Left cardiac atrium (tissue), 4 donors: Measurements from ENCODE around the gene KLK7. TPM values are rescaled to one million over a fixed set of nuclear protein-coding genes. Genes with fewer than 3 reads are reported as not detected.

ENCODE experiments used
- ATAC-seq, 2 donors: fragments of 200-7000 bp; cut with Tn5 transposase; one replicate each; pipeline ENCODE4 v1.9.1; 2020; ENCODE audit warnings: mild to moderate bottlenecking in 2 of 2, moderate library complexity in 2 of 2
- DNase-seq: peaks from one replicate; pipeline ENCODE4 v3.0.0-alpha.2; 2020
- intact Hi-C, 2 donors: fragments of 100-400 bp; cut with DNase I; formaldehyde crosslinking; loops; one replicate each; pipeline versions ENCODE4 v1.14.1 to v1.15.1; 2022 to 2023
- long read RNA-seq: library from polyadenylated mRNA; unstranded; transcript quantifications from one replicate; pipeline ENCODE4 v2.0.0, GENCODE V29; 2021
- total RNA-seq, 2 donors: library from RNA; stranded (reverse); fragmentation: NEBNext Ultra II Directional; extraction: Animal tissue kit (Norgen Biotek cat#: 25700); gene quantifications; one replicate each; pipeline ENCODE4 v1.2.1, GENCODE V29; 2021
- donor health status: DM: no; HTN: yes; CAD: no.
- donor health status: DM: no; HTN: yes; CAD: no; lungs with severe emphysema.
- donor health status: DM: yes; HTN: yes; CAD: no.
- donor health status: Dilated cardiomyopathy.

The KLK7 gene
- under 1 TPM in 1 of 2 donors, not detected in 1; 0.16 TPM for total RNA-seq
- long read RNA-seq, result 0 reads

DNA sequence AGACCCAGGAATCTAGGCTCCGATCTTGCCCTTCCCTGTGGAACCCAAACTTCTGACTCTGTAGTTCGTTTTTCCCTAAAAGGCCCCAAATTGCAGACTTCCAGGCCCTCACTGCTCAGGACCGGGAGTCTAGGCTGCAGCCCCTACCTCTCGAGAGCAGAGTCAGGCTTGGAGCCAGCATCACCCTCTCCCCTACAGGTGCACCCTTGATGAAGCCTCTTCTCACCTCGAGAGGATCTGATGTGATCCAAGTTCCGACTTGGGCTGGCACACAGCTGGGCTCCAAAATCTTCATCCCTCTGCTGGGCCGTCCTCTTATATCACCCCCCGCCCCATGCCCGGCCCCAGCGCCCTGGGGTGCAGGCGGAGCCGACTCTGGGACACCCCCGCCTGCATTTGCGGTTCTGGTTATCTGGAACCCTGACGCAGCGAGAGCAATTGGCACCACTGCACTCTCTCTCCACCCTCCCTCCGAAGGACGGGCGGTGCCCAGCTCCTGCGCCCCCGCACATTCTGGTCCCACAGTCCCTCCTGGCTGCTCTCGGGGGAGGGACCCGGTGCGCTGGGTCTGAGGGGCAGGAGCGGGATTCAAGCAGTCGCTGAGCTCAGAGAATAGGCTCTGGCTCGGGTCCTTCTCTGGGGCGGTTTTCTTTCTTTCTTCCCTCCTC, at the start of gene KLK7:
KLK7 (minus strand) TSS at position 293 of the 668 bp plus-strand sequence. CDS start 1,518 bp downstream, outside the sequence.
- ATAC-seq, result peak in 1 of 2 donors; percentile 69
- DNase-seq, result no peak
- intact Hi-C loops, result no loop called here

DNA sequence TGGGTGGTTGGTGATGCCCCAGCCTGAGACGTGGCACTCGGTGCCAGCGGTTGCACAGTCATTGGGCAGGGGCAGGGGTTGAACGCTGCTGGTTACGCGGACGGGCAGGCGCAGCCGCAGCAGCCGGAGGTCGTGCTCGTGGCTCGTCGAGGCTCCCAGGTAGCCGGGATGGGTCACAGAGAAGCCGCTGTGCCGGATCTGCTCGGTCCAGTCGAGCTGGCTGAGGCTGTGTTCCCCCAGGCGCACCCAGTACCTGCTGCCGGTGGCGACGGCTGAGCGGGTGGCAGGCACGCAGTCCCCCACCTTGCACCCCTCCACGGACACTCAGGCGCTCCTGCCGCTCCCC, 48.1 kb upstream of the KLK7 start:
- intact Hi-C loops, result no loop called here
- ATAC-seq, result no peak
- DNase-seq, result no peak

DNA sequence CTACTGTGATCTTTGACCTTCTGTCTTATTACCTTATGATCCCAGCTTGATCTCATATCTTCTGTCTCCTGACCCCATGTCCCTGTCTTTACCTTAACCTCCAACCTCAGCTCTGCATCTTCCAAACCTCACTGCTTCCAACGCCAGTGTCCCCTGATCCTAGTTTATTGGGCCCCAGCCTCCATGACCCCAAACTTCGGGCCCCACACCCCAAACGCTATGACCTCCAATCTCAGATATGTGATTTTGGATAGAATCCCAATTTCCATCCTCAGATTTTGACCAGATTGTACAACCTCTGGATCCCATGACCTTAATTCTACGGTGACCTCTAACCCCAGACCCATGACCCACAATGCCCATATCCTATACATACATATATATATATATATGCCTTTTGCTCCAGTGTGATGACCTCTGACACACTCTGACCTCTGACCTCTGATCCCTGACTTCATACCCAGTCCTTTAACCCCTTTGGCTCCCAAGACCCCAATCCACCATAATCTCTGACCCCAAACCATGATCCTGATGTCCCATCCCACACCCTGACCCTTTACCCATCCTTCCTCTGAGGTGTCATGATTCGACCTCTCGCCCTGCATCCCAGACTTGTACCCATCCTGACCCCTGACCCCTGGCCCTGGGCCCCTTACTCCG, 47.6 kb upstream of the KLK7 start:
- no peak for ATAC-seq
- intact Hi-C loops, result no loop called here
- DNase-seq, result no peak

DNA sequence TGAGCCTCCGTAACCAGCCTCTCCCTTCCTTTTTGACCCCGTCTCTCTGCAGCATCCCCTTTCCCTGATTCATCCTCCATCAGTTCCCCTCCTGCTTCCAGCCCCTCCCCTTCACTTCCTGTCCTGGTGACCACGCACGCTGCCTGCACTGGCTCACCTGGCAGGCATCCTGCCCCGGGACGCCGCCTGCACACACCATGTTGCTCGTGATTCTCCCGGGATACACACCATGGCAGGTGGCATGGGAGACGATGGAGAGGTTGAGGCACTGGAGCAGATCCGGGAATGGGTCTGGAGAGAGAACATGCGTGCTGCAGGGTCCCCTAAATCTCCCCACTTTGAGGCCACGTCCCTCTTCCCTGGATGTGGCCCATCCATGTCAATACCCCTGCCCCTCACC, 46.9 kb upstream of the KLK7 start:
- DNase-seq (no peak), ATAC-seq (no peak)
- intact Hi-C loops, result no loop called here

DNA sequence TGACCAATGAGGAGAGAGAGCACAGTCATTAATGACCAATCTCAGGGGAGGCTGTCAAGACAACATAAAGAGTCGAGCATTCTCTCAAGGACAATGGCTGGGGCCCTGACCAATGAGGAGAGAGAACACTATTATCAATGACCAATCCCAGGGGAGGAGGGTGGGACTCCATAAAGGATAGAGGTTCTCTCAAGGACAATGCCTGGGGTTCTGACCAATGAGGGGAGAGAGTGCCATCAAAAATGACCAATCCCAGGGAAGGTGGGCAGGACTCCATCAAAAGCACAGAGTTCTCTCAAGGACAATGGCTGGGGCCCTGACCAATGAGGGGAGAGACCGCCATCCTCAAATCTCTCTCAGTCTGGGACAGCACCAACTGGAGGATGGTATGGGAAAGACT, 46.0 kb upstream of the KLK7 start:
- ATAC-seq (no peak), DNase-seq (no peak)
- intact Hi-C loops, result no loop called here

DNA sequence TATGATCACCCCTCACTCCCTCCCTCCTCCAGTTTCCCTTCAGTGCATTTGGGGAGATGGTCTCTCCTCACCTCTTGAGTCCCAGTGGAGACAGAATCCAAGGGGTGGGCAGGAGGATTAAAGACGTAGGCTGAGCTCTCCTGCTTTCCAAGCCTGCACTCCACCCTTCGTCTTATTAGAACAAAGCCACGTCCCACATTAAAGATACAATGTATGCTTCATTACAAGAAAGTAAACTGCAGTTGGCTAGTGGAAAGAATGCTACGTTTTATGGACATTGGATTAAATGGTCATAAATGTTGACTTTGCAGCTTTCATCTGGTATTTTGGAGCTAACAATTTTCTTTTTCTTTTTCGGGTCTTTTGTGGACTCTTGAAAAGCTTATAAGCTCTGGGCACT, 44.2 kb upstream of the KLK7 start:
- intact Hi-C loops, result no loop called here
- no peak for DNase-seq

DNA sequence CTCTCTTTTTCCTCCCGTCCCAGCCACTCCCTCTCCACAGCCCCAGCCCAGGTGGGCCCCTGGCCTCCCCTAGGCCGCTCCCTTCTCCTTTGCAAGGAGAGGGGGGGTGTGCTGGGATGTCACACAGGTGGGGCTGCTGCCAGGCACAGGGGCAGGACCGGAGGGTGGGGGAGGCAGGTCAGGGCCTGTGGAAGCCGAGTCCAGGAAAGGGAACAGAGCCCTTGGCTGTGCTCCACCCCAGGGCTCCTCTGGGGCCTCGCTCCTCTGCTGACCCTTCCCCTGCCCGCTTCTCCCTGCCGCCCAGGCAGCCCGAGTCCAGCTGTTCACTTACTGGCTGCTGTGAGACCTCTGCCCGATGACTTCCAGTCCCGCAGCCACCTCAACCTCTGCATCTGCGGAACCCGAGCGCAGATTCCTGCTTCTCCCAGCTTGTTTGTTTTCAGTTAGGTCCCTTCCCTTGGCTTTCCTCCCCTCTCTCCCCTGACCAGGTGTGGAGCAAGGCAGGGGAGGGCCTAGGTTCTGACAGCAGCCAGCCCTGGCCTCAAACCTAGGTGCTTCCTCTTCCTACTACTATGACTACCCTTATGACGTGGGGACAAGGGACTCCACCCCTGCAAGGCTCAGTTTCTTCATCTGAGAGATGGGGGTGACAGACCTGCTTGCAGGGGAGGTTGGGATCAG, 43.5 kb upstream of the KLK7 start:
- DNase-seq, result no peak
- ATAC-seq, result peak in 1 of 2 donors; percentile 24
- intact Hi-C loops, result no loop called here

More for the DNA sequence above, 44.2 kb upstream of the KLK7 start:
- ATAC-seq, result no peak

DNA sequence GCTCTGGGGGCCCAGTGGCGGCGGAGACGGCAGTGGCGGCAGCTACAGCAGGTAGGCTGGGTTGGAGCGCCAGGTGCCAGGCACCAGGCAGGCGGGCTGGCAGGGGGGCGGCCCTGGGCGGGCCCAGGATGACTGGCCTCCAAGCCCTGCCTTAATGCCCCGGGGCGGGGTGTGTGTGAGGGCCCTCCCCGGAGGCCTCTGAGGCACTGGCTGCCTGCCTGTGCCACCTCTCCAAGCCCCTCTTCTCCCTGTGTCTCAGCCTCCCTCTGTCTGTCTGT, 42.8 kb upstream of the KLK7 start, which contains the start of gene KLK11:
KLK11 (minus strand) TSS at position 63 of the 278 bp plus-strand sequence. CDS start 985 bp downstream, outside the sequence.
- peak; percentile 81 to 96 for ATAC-seq
- peak; percentile 40 for DNase-seq
- intact Hi-C loops, result no loop called here

DNA sequence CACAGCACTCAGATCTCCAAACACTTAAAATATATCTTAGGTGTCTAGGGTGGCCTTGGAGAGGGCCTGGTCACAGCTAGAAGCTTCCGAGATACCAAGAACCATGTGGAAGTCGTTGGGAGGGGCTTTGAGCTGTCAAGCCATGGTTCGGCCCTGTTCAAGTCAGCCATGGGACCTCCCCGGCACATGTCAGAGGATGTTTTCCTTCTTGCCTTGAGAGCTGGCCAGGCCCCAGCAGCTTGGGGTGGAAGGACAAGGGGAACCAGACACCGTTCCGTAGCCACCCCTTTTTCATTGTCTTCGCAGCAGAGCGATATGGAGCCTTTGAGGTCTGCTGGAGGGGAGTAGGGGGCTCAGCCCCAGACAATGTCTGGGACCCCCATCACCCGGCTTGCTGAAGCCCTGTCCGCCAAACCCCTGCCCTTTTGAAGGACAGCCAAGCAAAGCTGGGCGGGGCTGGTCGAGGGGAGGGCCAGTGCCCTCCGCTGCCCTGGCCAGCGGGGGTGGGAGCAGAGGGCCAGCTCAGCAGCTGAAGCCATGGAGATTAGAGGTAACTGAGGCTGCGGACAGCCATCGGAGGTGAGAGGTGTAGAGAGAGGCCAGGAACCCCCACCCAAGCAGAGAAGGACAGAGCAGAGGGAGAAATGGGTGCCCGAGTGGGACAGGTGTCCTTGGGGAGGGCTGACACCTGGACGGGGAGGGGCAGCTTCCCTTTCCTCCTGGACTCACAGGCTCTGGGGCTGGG, 42.3 kb upstream of the KLK7 start:
- peak; percentile 51 for DNase-seq
- intact Hi-C loops, result no loop called here
- peak; percentile 45 to 78 for ATAC-seq

DNA sequence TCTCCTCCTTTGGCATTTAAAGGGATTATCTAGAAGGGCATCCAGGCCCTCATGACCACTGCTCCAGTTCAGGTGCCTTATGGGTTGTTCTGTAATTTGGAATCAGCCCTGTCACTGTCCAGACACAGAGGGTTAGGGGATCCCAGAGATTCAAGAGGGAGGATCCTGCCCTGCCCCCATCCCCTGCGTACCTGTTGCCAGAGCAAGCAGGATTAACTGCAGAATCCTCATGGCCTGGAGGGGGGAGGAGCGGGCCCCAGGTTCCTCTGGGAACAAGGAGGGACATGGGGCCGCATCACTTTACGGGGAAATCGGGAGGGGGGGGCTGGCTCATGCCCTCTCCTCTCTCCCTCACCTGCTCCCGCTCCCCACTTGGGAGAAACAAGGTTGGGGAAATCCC, 41.7 kb upstream of the KLK7 start:
- intact Hi-C loops, result no loop called here

DNA sequence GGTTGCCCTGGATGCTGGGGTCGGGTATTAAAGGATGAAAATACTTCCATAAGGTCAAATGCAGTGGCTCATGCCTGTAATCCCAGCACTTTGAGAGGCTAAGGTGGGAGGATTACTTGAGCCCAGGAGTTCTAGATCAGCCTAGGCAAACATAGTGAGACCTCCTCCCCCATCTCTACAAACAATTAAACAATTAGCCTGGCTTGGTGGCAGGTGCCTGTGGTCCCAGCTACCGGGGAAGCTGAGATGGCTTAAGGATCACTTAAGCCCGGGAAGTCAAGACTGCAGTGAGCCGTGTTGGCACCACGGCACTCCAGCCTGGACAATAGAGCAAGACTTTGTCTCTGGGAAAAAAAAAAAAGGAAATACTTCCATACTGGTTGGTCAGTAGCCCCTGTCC, 41.2 kb upstream of the KLK7 start:
- intact Hi-C loops, result loop anchor here (5.0 kb wide), 3 partner anchors 72 to 147 kb away; no protein-coding TSS in a partner anchor
- no peak for ATAC-seq
- no peak for DNase-seq

More for the DNA sequence above, 41.7 kb upstream of the KLK7 start:
- ATAC-seq, result no peak
- no peak for DNase-seq

DNA sequence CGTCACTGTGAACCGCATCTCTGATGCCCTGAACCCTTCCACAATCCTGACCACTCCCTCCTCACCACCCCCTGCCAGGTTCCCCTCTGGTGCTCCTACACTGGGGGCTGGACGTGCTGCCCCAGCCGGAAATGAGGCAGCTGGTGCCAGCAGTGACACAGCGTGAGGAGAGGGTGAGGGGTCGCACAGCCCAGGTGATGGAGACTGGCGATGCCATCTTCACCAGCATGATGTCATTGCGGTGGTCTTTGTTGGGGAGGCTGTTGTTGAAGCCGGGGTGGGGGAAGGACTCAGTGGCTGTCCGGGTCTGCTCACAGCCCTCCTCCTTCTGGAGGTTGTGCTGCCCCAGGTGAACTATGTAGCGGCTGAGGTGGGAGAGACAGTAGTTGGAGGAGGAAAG, 40.2 kb upstream of the KLK7 start:
- ATAC-seq, result no peak
- intact Hi-C loops, result loop anchor here (5.0 kb wide), 3 partner anchors 73 to 148 kb away; no protein-coding TSS in a partner anchor
- no peak for DNase-seq

DNA sequence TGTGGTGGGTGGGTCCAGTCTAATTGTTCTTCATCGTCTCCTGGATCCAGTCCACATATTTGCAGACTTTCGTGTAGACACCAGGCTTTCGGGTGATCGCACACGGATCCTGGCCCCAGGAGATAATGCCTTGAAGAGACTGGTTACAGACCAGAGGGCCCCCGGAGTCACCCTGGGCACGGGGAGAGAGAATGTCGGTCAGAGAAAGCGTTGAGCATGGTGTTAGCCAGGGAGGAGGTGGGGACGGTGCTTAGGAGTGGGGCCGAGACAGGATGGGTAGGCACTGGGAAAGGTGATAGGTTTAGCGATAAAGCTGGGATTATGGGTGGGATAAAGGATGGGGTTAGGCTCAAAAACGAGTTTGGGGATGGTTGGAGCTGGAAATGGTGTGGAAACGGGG, 38.8 kb upstream of the KLK7 start:
- ATAC-seq, result no peak
- no peak for DNase-seq
- intact Hi-C loops, result loop anchor here (5.0 kb wide), 3 partner anchors 75 to 150 kb away; no protein-coding TSS in a partner anchor

DNA sequence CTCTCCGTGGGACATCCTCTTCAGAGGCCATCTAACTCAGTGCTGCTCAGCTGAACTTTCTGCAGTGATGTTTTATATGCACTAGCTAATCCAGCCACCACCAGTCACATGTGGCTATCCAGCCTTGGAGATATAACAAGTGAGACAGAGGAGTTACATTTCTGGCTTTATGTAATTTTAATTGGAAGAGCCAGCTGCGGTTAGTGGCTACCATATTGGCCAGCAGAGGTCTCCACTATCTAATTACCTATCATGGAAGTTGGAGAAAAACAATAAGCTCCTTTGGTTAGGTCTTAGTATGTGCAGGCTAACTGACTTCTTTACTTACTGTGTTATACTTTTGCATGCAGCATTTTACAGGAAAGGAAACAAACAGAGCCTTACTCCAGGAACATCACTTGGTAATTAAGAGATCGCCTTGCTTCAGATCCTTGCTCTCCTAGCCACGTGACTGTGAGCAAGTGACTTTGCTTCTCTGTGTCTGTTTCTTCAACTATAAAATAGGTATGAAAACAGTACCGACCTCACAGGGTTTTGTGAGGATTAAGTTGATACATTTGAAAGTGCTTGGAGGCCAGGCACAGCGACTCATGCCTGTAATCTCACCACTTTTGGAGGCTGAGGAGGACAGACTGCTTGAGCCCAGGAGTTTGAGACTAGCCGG, 37.4 kb upstream of the KLK7 start:
- intact Hi-C loops, result loop anchor here (1.0 to 5.0 kb wide), 4 partner anchors 75 to 151 kb away; no protein-coding TSS in a partner anchor
- ATAC-seq (peak; percentile 2 to 27), DNase-seq (no peak)

DNA sequence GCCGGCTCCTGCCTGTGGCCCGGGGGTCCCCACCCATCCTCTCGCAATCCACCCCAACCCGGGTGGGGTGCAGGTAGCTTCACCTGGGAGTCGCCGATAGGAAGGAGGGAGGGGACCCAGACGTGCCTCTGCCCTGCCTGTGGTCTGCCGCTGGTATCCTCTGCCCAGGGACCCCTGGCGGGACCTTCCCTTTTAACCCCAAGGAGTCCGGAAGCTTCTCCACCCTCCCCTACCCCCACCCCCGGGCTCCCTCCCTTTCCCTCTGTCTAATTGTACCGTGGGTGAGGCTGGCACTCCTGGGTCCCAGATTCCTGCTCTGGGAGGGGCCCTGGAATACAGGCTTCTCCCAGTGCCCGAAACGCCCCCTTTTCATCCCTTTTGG, 35.8 kb upstream of the KLK7 start, which contains the start of gene KLK10:
KLK10 (minus strand) TSS at position 166 of the 382 bp plus-strand sequence. CDS start 579 bp downstream, outside the sequence.
- no peak for DNase-seq
- ATAC-seq, result peak in 1 of 2 donors; percentile 4
- intact Hi-C loops, result no loop called here

DNA sequence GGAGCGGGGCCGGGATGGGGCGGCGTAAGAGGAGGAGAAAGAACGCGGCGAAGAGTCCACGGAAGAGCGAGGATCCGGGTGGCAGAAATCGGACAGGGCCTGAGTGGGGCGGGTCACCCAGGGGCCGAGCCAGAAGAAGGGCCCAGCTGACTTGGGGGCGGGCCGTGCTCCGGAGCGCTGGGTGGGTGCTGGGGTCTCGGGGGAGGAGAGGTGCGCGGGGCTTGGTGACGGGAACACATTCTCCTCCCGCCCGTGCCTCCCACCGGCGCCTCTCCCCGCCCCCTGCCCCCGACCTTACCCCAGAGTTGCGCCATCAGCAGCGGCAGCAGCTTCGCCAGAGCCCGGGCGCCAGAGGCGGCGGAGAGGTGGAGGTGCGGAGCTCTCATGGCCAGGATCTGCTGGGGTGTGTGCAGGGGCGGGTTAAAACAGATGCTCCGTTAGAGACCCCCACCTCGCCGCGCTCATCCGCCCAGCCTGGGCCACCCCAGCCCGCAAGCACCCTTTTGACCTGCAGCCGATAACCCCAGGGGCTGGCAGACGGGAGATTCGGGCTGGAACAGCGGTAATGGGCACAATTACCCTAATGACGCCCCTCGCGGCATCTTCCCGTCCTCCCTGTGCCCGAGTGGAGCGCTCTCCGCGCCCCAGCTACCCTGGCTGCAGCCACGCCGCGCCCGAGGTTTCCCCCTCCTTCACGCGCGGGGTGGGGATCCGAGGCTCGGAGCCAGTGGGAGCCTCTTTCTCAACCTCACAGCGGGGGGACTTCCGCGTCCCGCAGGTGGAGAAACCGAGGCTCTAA, 35.2 kb upstream of the KLK7 start:
- ATAC-seq, result peak; percentile 50 to 81
- intact Hi-C loops, result no loop called here
- peak; percentile 31 for DNase-seq

DNA sequence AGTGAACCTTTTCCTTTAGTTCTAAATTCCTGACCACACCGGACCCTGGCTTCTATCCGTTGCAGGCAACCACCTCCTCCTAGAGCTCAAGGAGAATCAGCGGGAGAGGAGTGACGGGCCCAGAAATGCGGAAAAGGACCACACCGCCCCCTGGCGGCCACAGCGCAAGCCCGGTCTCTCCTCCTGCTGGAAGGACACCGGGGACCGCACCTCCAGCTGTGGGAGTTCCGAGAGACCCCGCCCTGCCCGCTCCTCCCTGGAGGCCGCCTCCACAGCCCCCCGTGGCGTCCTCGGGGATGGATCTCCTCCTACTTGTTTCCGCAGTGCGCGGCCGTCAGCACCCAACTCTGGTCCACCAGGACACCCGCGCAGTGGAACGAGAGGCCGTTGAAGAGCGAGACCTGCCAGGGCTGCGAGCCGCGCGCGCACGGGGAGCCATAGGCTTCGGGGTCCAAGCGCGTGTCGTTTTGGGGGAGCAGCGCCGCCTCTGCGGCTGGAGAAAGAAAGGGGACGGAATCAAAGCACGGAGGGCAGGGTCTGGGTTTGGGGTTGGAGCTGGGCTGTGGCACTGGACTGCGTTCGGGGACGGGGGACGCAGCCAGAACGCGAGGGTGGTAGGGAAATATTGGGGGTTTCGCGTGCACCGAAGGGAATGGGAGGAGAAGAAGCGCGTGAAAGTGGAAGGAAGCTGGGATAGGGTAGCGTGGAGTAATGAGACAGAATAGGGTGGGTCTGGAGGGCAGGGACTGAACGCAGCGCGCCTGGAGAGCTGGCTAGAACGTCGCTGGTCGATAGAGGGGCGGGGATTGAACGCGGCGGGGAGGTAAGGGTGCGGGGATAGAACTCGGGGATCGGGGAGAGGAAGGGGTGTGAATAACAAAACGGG, 33.3 kb upstream of the KLK7 start:
- DNase-seq (peak; percentile 38), ATAC-seq (peak in 1 of 2 donors; percentile 42)
- intact Hi-C loops, result no loop called here
